Large intestine (tissue), 3 donors: ENCODE results near the gene ZCCHC14. TPM values are rescaled to one million over a fixed set of nuclear protein-coding genes. Genes with fewer than 3 reads are reported as not detected.

Experiments used
- DNase-seq, 2 donors: peaks; one replicate each; pipeline versions ENCODE4 v3.0.0 to v3.0.0-alpha.2; 2013
- H3K27ac ChIP-seq: one replicate; pipeline ENCODE4 v1.5.1; 2013; ENCODE audit warnings: low read length
- H3K27me3 ChIP-seq: 2 replicates; pipeline ENCODE4 v1.6.1; 2013; ENCODE audit warnings: low read length; ENCODE audit not compliant: control insufficient read depth, insufficient read depth
- H3K36me3 ChIP-seq: 2 replicates; pipeline ENCODE4 v1.6.1; 2013; ENCODE audit warnings: low read length; ENCODE audit not compliant: control insufficient read depth, insufficient read depth
- H3K4me1 ChIP-seq: one replicate; pipeline ENCODE4 v1.6.1; 2013; ENCODE audit warnings: low read length; ENCODE audit not compliant: control insufficient read depth, insufficient read depth
- H3K4me3 ChIP-seq: one replicate; pipeline ENCODE4 v1.5.1; 2013; ENCODE audit warnings: low read length
- H3K9me3 ChIP-seq: one replicate; pipeline ENCODE4 v1.6.1; 2013; ENCODE audit warnings: mild to moderate bottlenecking, low read depth, low read length, moderate library complexity; ENCODE audit not compliant: control insufficient read depth
- WGBS: methylation state at CpG from one replicate; pipeline ENCODE4 v1.1.5; 2013; ENCODE audit warnings: low lambda C conversion rate; ENCODE audit not compliant: insufficient coverage; 5-methylcytosine and 5-hydroxymethylcytosine counted together
- polyA plus RNA-seq: library from polyadenylated mRNA; unstranded; fragments of 120-200 nt; gene quantifications from one replicate; pipeline ENCODE4 v1.2.1, GENCODE V29; 2013

Gene ZCCHC14
- polyA plus RNA-seq, 1 donor: 40.9 TPM

DNA sequence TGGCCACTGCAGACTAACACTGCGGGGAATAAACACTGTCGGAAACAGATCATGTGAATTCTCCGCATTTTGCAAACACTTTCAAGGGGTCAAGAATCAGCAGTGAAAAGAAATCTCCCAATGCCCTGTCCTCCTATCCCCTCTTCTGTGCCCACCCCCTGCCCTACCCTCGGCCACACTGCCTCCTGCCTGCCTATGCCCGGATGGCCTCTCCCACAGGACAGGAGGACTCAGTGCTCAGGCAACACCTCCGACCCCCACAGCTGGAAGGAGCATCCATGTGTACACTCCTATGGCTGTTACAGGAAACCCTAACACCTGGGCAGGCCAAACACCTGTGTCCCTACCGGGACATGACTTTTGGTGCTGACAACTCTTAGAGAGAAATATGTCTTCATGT, 133.7 kb downstream of the ZCCHC14 start:
- H3K36me3 ChIP-seq: peaks cover 60% of the 10 kb centered on the region
- H3K27me3 ChIP-seq: no peaks in the 10 kb centered on the region
- no peaks in the 10 kb centered on the region for H3K4me1 ChIP-seq
- WGBS: no CpG with 5 or more reads among the region's 7 CpGs
- DNase-seq: no peak
- H3K4me3 ChIP-seq: no peak overlapping the region
- no peaks in the 10 kb centered on the region for H3K9me3 ChIP-seq
- H3K27ac ChIP-seq: no peak overlapping the region

GRCh38 chr16:87358696-87359095, 134.1 kb downstream of the ZCCHC14 start:
- no peaks in the 10 kb centered on the region for H3K4me1 ChIP-seq
- no peak overlapping the region for H3K27ac ChIP-seq
- 100% methylated on average over 1 of the region's 9 CpGs for WGBS
- peaks cover 60% of the 10 kb centered on the region for H3K36me3 ChIP-seq
- no peaks in the 10 kb centered on the region for H3K9me3 ChIP-seq
- H3K4me3 ChIP-seq: no peak overlapping the region
- H3K27me3 ChIP-seq: no peaks in the 10 kb centered on the region
- no peak for DNase-seq

GRCh38 chr16:87358250-87358649, 134.6 kb downstream of the ZCCHC14 start:
- no CpG with 5 or more reads among the region's 17 CpGs for WGBS
- no peaks in the 10 kb centered on the region for H3K9me3 ChIP-seq

GRCh38 chr16:87356491-87356853, 136.4 kb downstream of the ZCCHC14 start:
- Histone ChIP-seq H3K4me3 (no peak overlapping the region), H3K9me3 (no peaks in the 10 kb centered on the region), H3K36me3 (peaks cover 56% of the 10 kb centered on the region), H3K27me3 (no peaks in the 10 kb centered on the region), H3K4me1 (no peaks in the 10 kb centered on the region), H3K27ac (no peak overlapping the region)
- DNase-seq: no peak
- WGBS: no CpG with 5 or more reads among the region's 8 CpGs

More at GRCh38 chr16:87358250-87358649, 134.6 kb downstream of the ZCCHC14 start:
- Histone ChIP-seq H3K36me3 (peaks cover 60% of the 10 kb centered on the region), H3K27ac (no peak overlapping the region), H3K4me3 (no peak overlapping the region), H3K27me3 (no peaks in the 10 kb centered on the region), H3K4me1 (no peaks in the 10 kb centered on the region)
- no peak for DNase-seq

Other genes with a start within 250 kb of the ZCCHC14 start
- gene C16orf95, start 175.6 kb downstream of the ZCCHC14 start, polyA plus RNA-seq: 3.3 TPM
- 18.3 TPM for gene FBXO31, start 109.2 kb downstream of the ZCCHC14 start, polyA plus RNA-seq
- gene MAP1LC3B, start 100.7 kb downstream of the ZCCHC14 start, polyA plus RNA-seq: 44.7 TPM
- 2.2 TPM for gene JPH3, start 109.5 kb upstream of the ZCCHC14 start, polyA plus RNA-seq